Astrocyte of the cerebellum (primary cell): ENCODE data around the gene USP32.
"Not testable (repeated sequence)": the region's sequence is repeated elsewhere in the genome, so short reads cannot be mapped to it uniquely, and the experiment has no call there.

Experiments used
- DNase-seq: peaks from one replicate; pipeline ENCODE4 v3.0.0-alpha.2; 2011; ENCODE audit warnings: low read depth
- H3K4me3 ChIP-seq: 2 replicates; pipeline ENCODE4 v1.5.1; 2011; ENCODE audit warnings: mild to moderate bottlenecking, low read depth, low read length, moderate library complexity
- in situ Hi-C: cut with HindIII; loops from 2 replicates; pipeline ENCODE4 v1.10.0; 2017; ENCODE audit warnings: low sequenced_read_pairs
- TF ChIP-seq, protein P1 (sequence below): IDR thresholded peaks from 2 replicates; pipeline ENCODE4 v1.5.1; 2012; ENCODE audit warnings: low read length, low read depth, moderate library complexity, mild to moderate bottlenecking; ENCODE audit errors: missing control alignments

Gene USP32, protein sequence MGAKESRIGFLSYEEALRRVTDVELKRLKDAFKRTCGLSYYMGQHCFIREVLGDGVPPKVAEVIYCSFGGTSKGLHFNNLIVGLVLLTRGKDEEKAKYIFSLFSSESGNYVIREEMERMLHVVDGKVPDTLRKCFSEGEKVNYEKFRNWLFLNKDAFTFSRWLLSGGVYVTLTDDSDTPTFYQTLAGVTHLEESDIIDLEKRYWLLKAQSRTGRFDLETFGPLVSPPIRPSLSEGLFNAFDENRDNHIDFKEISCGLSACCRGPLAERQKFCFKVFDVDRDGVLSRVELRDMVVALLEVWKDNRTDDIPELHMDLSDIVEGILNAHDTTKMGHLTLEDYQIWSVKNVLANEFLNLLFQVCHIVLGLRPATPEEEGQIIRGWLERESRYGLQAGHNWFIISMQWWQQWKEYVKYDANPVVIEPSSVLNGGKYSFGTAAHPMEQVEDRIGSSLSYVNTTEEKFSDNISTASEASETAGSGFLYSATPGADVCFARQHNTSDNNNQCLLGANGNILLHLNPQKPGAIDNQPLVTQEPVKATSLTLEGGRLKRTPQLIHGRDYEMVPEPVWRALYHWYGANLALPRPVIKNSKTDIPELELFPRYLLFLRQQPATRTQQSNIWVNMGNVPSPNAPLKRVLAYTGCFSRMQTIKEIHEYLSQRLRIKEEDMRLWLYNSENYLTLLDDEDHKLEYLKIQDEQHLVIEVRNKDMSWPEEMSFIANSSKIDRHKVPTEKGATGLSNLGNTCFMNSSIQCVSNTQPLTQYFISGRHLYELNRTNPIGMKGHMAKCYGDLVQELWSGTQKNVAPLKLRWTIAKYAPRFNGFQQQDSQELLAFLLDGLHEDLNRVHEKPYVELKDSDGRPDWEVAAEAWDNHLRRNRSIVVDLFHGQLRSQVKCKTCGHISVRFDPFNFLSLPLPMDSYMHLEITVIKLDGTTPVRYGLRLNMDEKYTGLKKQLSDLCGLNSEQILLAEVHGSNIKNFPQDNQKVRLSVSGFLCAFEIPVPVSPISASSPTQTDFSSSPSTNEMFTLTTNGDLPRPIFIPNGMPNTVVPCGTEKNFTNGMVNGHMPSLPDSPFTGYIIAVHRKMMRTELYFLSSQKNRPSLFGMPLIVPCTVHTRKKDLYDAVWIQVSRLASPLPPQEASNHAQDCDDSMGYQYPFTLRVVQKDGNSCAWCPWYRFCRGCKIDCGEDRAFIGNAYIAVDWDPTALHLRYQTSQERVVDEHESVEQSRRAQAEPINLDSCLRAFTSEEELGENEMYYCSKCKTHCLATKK (N-terminal part only)

DNA sequence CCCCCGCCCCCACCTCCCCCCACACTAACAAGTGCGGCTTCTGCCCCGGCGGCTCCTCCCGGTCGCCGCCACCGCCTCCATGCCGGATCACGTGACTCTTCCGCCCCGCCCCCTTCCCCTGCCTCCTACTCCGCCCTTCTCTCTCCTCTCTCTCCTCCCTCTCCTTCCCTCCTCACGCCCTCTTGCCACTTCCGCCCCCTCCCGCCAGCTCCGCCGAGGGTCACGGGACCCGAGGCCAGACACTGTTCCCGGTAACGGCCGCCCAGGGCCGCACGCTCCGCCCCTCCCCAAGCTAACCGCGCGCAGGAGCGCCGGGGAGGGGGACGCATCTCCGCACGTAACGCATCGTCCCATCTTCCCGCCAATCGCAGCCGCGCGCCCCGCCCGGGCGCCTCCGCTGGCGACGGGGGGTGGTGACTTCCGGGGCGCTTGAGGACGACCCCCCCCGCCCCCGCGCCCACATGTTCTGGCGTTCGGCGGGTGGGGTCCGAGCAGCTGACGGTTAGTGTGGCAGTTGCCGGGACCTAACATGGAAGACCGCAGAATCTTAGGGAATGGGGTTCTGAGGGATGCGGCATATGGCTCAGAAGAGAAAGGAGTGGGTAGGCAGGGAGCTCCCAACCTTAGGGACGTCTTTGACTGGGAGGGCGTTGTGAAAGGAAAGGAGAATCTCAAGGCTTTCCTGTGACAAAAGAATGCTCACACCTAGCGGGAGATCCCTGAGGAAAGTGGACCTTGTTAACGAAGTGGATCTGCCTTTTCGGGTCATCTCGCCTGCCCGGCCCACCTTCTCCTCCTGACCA, at the start of gene USP32:
Gene USP32, minus strand, starts transcription at position 92 of the 803 bp plus-strand sequence. CDS start 194 bp downstream, outside the sequence.
- TF ChIP-seq, protein P1, sequence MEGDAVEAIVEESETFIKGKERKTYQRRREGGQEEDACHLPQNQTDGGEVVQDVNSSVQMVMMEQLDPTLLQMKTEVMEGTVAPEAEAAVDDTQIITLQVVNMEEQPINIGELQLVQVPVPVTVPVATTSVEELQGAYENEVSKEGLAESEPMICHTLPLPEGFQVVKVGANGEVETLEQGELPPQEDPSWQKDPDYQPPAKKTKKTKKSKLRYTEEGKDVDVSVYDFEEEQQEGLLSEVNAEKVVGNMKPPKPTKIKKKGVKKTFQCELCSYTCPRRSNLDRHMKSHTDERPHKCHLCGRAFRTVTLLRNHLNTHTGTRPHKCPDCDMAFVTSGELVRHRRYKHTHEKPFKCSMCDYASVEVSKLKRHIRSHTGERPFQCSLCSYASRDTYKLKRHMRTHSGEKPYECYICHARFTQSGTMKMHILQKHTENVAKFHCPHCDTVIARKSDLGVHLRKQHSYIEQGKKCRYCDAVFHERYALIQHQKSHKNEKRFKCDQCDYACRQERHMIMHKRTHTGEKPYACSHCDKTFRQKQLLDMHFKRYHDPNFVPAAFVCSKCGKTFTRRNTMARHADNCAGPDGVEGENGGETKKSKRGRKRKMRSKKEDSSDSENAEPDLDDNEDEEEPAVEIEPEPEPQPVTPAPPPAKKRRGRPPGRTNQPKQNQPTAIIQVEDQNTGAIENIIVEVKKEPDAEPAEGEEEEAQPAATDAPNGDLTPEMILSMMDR, result no peak
- DNase-seq, result peak; percentile 94
- in situ Hi-C loops, result no loop called here
- H3K4me3 ChIP-seq, result peak within 1 kb of the TSS; percentile 96

DNA sequence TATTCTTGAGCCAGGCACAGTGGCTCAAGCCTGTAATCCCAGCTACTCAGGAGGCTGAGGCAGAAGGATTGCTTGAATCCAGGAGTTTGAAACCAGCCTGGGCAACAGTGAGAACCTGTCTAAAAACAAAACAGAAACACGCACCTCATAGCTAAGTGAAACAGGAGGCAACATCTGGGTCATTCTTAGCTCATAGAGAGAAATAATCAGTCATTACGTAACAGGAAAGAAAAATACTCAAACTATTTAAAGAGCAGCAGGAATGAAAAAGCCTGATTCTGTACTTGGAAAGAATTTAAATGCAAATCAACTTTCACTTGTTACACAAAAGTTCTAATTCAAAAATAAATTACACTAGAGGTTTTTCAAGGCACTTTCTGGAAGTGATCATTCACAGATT, 47.6 kb upstream of the USP32 start:
- TF ChIP-seq, protein P1, result no peak
- in situ Hi-C loops, result no loop called here
- no peak for DNase-seq

DNA sequence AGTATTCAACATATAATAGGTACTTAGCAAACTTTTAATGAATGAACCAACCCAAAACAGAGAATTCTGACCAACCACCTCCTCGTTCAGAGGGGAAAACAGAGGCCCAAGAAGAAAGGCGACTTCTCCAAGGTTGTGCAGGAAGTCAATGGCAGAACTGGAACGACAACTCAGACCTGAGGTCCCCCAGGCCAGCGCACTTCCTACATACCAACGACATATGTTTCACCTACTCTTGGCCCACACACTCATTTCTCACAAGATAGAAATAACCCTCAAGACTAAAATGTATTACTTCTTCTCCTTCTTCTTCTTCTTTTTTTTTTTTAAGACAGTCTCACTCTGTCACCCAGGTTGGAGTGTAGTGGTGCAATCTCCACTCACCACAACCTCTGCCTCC, 44.7 kb upstream of the USP32 start:
- in situ Hi-C loops, result no loop called here
- TF ChIP-seq, protein P1, result no peak
- DNase-seq, result no peak
- H3K4me3 ChIP-seq, result no peak overlapping the region

More for the DNA sequence above, 47.6 kb upstream of the USP32 start:
- no peak overlapping the region for H3K4me3 ChIP-seq

DNA sequence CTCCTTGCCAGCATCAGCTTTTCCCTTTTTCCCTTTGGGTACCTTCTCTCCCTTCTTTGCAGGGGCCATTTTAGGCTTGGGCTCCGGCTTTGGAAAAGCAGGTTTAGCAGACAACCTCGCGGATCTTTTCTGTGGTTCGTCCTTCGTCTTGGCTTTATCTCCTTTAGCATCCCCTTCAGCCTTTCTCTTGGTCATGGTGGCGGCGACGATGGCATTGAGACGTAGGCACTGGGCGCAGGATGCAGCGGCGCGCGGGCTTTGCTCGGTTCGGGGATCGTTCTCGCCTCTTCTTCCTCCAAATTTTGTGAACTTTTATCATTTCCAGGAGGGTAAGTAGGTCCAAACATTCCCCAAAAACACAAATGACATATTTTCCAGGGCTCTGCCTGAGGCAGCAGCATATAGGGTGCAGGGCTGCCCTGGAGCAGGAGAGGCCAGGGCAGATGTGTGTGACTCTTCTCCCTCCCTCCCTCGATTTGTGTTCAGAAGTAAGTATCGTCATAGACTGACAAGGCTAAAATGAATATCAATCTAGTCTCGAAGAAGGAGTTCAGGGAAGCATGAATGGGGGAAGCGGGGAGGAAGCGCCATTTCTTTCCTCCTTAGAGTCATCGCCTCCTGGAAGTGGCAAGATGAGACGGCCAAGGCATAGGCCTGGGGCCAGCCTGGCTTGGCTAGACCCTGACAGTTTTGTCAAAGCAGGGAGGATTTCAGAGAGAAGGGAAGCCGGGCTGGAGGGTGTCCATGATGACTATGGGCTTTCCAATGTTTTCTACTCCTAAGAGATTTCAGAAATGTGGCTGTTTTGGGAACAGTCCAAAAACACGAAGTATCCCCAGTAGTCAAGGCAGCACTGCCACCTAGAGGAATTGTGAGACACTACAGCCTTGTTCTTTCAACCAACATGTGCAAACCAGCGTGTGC, 43.6 kb upstream of the USP32 start:
- H3K4me3 ChIP-seq, result no peak overlapping the region
- TF ChIP-seq, protein P1, result peak; percentile 84
- in situ Hi-C loops, result no loop called here
- peak; percentile 87 for DNase-seq

DNA sequence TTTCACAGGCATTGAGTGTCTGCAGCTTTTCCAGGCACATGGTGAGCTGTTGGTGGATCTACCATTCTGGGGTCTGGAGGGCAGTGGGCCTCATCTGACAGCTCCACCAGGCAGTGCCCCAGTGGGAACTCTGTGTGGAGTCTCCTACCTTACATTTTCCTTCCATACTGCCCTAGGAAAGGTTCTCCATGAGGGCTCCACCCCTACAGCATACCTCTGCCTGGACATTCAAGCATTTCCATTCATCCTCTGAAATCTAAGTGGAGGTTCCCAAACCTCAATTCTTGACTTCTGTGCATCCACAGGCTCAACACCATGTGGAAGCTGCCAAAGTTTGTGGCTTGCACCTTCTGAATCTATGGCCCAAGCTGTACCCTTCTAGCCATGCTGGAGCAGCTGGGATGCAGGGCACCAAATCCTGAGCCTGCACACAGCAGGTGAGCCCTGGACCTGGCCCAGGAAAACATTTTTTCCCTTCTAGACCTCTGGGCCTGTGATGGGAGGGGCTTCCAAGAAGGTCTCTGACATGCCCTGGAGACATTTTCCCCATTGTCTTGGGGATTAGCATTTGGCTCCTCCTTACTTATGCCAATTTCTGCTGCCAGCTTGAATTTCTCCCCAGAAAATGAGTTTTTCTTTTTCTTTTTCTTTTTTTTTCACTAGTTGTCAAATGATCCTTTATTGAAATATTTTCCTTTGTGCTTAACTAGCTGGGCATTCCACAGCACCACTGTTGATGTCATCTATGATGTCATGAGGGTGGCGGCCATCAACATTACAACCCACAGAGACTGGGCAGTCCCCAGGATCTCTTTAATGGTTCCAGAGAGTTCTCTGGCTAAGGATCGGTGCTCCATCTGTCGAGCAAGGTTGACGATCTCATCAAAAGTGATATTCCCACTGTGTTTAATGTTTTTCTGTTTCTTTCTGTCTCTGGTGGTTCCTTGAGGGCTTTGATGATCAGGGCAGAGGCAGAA, 41.4 kb upstream of the USP32 start:
- in situ Hi-C loops, DNase-seq, H3K4me3 ChIP-seq: not testable (repeated sequence)

DNA sequence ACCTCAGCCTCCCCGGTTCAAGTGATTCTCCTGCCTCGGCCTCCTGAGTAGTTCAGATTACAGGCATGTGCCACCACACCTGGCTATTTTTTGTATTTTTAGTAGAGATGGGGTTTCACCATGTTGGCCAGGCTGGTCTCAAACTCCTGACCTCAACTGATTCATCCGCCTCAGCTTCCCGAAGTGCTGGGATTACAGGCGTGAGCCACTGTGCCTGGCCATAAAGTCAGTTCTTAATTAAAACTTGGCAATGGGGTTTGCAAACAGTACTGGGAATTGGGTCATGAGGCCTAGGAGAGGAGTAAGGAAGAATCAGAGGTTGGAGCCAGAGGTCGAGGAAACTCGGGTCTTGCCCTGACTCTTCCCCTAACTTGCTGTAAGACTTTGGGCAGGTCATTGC, 38.6 kb upstream of the USP32 start:
- in situ Hi-C loops, DNase-seq: not testable (repeated sequence)

DNA sequence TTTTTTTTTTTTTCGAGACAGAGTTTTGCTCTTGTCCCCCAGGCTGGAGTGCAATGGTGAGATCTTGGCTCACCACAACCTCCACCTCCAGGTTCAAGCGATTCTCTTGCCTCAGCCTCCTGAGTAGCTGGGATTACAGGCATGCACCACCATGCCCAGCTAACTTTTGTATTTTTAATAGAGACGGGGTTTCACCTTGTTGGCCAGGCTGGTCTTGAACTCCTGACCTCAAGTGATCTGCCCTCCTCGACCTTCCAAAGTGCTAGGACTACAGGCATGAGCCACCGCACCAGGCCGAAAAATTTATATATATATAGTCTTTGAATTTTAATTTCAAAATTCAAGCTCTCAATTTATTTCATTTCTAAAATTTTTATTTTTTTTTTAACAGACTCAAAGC, 36.6 kb upstream of the USP32 start:
- DNase-seq, in situ Hi-C loops, H3K4me3 ChIP-seq: not testable (repeated sequence)

More for the DNA sequence above, 38.6 kb upstream of the USP32 start:
- not testable (repeated sequence) for H3K4me3 ChIP-seq
